ENCODE results near the gene CCDC197.

- TF ChIP-seq CTCF (IDR thresholded peaks at IDR 0.05), result no peak
- no peak for TF ChIP-seq EP300 (IDR thresholded peaks at IDR 0.05)
Observed at GRCh38 chr14:93960108-93960475, 37.0 kb upstream of the CCDC197 start.

Measured in ovary (tissue), 3 donors.